Psoas muscle (tissue), 8 donors: Measurements from ENCODE around the gene RNASE13. TPM values are rescaled to one million over a fixed set of nuclear protein-coding genes. Genes with fewer than 3 reads are reported as not detected.
A peak's percentile ranks its signal among the peaks of the same experiment; 100 is the strongest.

Source experiments
- ATAC-seq, 4 donors: fragments of 200-7000 bp; cut with Tn5 transposase; one replicate each; pipeline ENCODE4 v1.9.1; 2020; ENCODE audit warnings: moderate library complexity in 3 of 4, mild to moderate bottlenecking in 2 of 4
- DNase-seq, 2 donors: peaks; one replicate each; pipeline ENCODE4 v3.0.0-alpha.2; 2020
- H3K27ac ChIP-seq: fragments of 200-600 bp; one replicate; pipeline ENCODE4 v1.8.0; 2022
- H3K27me3 ChIP-seq, 3 donors: fragments of 200-600 bp in 1 of 3; one replicate each; pipeline versions ENCODE4 v1.6.1 to v1.8.0; 2013 to 2022; ENCODE audit warnings: low read length in 2 of 3, mild to moderate bottlenecking in 2 of 3, moderate library complexity in 1 of 3; ENCODE audit not compliant: insufficient read depth in 3 of 3
- H3K36me3 ChIP-seq, 2 donors: fragments of 200-600 bp in 1 of 2; one replicate each; pipeline versions ENCODE4 v1.6.1 to v1.8.0; 2013 to 2022; ENCODE audit warnings: low read depth in 1 of 2, mild to moderate bottlenecking in 1 of 2, moderate library complexity in 1 of 2; ENCODE audit not compliant: insufficient read depth in 1 of 2
- H3K4me1 ChIP-seq: fragments of 200-600 bp; one replicate; pipeline ENCODE4 v1.8.0; 2022
- H3K4me3 ChIP-seq: fragments of 200-600 bp; one replicate; pipeline ENCODE4 v1.8.0; 2022; ENCODE audit warnings: mild to moderate bottlenecking
- H3K9me3 ChIP-seq: fragments of 200-600 bp; one replicate; pipeline ENCODE4 v1.8.0; 2022
- WGBS, 3 donors: extraction: QIAGEN DNeasy Blood & Tissue Kit; methylation state at CpG; one replicate each; pipeline versions ENCODE4 v1.1.6 to v1.1.7; 2013; 5-methylcytosine and 5-hydroxymethylcytosine counted together
- intact Hi-C, 2 donors: fragments of 100-400 bp; cut with DNase I; formaldehyde crosslinking; loops; one replicate each; pipeline versions ENCODE4 v1.11.0 to v1.14.2; 2022
- polyA plus RNA-seq, 3 donors: library from polyadenylated mRNA; stranded (reverse); fragments of 200-250 nt; gene quantifications; one replicate each; pipeline ENCODE4 v1.2.3, GENCODE V29; 2013
- total RNA-seq, 4 donors: library from RNA; stranded (reverse); fragmentation: NEBNext Ultra II Directional in 2 of 4; extraction: Animal tissue kit (Norgen Biotek cat#: 25700) in 2 of 4; gene quantifications; one replicate each; pipeline versions ENCODE4 v1.2.1 to v1.2.4, GENCODE V29; 2021 to 2023
- TF ChIP-seq, protein P1 (sequence below): fragments of 200-600 bp; IDR thresholded peaks from one replicate; pipeline ENCODE4 v1.8.0; 2022; ENCODE audit warnings: antibody characterized with exemption
- donor health status: healthy with polysubstance abuse.
- donor health status: DM: no; HTN: no; CAD: no; lungs with moderate emphysema.
- donor health status: Bipolar disorder and iron deficiency.
- donor health status: healthy.
- donor health status: DM: yes; HTN: yes; CAD: no.
- donor health status: DM: no; HTN: no; CAD: no.
- donor health status: DM: no; HTN: no; CAD: no.
- donor health status: DM: yes; HTN: yes; CAD: no.

RNASE13 gene
- total and polyA plus RNA-seq, 7 donors, result 0.05 TPM; not detected in 6

DNA sequence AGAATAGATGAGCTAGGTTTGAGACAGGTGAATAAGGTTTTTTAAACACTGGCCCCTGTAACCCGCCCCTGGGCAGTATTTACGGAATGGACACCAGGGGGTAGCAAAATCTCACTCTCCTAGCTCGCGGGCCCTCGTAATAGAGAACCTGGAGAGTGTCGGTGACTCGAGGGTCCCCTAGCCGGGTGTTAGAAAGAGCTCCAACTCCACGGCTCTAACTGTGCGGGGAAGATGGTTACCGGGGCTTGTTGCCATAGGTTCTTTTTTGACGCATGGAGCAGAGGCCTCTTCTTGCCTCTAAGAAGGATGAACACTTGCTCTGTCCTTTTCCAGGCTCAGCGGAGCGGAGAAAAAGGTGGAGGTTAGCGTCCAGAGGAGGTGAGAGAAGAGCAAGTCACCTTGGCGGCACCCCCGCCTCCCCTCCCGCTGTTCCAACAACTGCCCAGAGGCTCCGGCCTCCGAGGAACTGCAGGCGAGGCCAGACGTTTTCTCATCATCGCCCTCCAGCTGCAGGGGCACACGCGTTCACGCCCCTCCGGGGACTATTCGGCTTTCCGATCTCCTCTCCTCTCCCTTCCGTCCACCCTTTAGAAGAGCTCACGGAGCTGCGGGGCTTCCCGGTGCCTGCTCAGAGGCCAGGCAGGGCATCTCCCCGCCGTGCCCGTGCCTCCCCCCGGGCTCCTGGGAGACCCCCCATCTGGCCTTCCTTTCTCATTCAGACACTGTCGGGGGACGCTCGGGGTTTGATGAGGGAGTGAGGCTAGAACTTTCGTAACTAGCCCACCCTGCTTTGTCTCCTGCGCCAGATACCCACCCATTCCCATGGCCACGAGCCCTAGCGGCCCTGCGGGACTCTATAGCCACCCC is 34.1 kb upstream of the RNASE13 start:
- H3K27me3 ChIP-seq, result no peaks in the 10 kb centered on the region
- H3K36me3 ChIP-seq, result peaks cover 0 to 11% of the 10 kb centered on the region in 2 donors
- peaks cover 18% of the 10 kb centered on the region for H3K4me1 ChIP-seq
- H3K27ac ChIP-seq, result peak overlapping the region; percentile 46
- 2 to 9% (median 3%) methylated on average over 44 to 45 of the region's 45 CpGs for WGBS, 3 donors
- H3K9me3 ChIP-seq, result no peaks in the 10 kb centered on the region
- DNase-seq (peak; percentile 52 to 76), ATAC-seq (peak; percentile 49 to 73 (median 58))
- TF ChIP-seq, protein P1, sequence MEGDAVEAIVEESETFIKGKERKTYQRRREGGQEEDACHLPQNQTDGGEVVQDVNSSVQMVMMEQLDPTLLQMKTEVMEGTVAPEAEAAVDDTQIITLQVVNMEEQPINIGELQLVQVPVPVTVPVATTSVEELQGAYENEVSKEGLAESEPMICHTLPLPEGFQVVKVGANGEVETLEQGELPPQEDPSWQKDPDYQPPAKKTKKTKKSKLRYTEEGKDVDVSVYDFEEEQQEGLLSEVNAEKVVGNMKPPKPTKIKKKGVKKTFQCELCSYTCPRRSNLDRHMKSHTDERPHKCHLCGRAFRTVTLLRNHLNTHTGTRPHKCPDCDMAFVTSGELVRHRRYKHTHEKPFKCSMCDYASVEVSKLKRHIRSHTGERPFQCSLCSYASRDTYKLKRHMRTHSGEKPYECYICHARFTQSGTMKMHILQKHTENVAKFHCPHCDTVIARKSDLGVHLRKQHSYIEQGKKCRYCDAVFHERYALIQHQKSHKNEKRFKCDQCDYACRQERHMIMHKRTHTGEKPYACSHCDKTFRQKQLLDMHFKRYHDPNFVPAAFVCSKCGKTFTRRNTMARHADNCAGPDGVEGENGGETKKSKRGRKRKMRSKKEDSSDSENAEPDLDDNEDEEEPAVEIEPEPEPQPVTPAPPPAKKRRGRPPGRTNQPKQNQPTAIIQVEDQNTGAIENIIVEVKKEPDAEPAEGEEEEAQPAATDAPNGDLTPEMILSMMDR, result peak; percentile 71
- intact Hi-C loops, result loop anchor here in 1 of 2 donors (5.0 kb wide), 1 partner anchor 34 kb away; the partner anchor contains the start of gene TMEM253
- H3K4me3 ChIP-seq, result peak overlapping the region; percentile 83

DNA sequence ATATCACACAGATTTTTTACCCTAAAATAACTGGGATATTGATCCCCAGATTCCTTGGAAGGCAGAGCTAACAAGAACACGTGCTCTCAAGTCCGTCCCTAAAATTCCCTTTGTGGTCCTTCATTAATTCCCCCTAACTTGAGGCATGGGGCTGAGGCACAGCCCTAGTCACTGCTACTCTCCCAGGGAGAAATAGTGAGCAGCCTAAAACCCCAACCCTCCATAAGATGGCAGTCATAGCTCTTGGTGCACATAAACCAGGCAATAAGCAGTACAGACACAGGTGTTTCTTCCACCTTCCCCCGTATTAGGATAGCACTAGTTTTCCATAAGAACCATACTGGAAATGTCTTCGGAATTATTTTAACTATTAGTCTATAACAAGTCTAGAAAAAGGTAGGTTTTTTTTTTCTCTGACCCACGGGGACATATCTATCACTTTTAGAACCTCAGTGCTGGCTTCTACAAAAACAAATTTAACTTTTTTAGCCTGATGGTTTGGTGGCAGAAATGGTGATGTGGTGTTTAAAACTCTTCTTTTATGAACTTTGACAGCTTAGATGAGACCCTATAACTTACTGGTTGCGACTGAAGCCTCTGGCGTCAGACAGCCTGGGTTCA is 32.4 kb upstream of the RNASE13 start:
- no peak overlapping the region for H3K27ac ChIP-seq
- H3K4me1 ChIP-seq, result peaks cover 15% of the 10 kb centered on the region
- intact Hi-C loops, result loop anchor here in 1 of 2 donors (5.0 kb wide), 1 partner anchor 35 kb away; the partner anchor contains the start of gene TMEM253
- no peak overlapping the region for H3K4me3 ChIP-seq
- H3K27me3 ChIP-seq, result no peaks in the 10 kb centered on the region
- no peaks in the 10 kb centered on the region for H3K36me3 ChIP-seq
- H3K9me3 ChIP-seq, result no peaks in the 10 kb centered on the region
- WGBS, 3 donors, result 82 to 87% (median 83%) methylated on average over 7 of the region's 7 CpGs
- TF ChIP-seq, protein P1, result no peak
- no peak for ATAC-seq
- no peak for DNase-seq

DNA sequence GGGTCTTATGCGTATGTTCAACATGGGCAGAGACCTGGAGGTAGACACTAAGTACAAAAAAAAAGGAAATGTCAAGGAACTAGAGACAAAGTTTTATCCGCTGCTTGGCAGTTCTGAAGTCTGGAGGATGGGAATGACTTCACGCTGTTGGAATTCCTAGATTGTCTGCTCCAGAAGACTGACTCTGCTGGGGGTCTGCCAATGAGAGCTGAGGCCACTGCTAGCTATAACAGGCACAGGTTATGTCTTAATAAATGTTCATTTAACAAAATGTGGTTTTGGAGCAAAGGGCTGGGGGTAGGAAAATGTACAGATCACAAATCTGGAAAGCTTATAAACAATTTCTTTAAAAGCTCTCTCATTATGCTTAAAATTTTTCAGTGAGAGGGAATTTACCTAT is 28.9 kb upstream of the RNASE13 start:
- H3K4me1 ChIP-seq, result no peaks in the 10 kb centered on the region
- no peaks in the 10 kb centered on the region for H3K36me3 ChIP-seq
- no peaks in the 10 kb centered on the region for H3K27me3 ChIP-seq
- 43 to 45% (median 44%) methylated on average over 3 of the region's 3 CpGs for WGBS, 3 donors
- TF ChIP-seq, protein P1, result no peak
- intact Hi-C loops, result no loop called here
- H3K9me3 ChIP-seq, result no peaks in the 10 kb centered on the region
- ATAC-seq, result peak; percentile 69 to 88 (median 74)
- H3K27ac ChIP-seq, result no peak overlapping the region
- no peak overlapping the region for H3K4me3 ChIP-seq
- peak in 1 of 2 donors; percentile 47 for DNase-seq

DNA sequence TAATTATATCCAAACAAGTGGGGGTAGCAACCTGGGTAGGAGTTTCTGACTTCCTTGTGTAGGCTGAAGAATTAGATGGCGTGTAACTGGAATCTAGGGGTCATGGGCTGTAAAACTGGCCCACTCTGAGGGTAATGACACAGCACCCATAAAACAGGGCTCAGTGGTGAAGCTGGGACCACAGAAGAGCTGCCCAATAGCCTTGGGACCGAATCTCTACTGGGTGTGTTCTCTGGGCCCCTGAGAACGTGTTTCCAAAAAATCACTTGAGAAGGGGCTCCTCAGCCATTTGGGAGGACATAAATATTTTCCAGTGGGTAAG is 26.7 kb upstream of the RNASE13 start:
- ATAC-seq (no peak), DNase-seq (no peak)
- 85 to 91% (median 91%) methylated on average over 3 of the region's 3 CpGs for WGBS, 3 donors
- Histone ChIP-seq H3K4me3 (no peak overlapping the region), H3K36me3 (no peaks in the 10 kb centered on the region), H3K4me1 (no peaks in the 10 kb centered on the region), H3K27ac (no peak overlapping the region), H3K27me3 (no peaks in the 10 kb centered on the region), H3K9me3 (no peaks in the 10 kb centered on the region)
- TF ChIP-seq, protein P1, result no peak
- intact Hi-C loops, result no loop called here
